Fibroblast of the conjunctiva (primary cell): ENCODE results near the gene ZFAND3.
A peak's percentile ranks its signal among the peaks of the same experiment; 100 is the strongest.
"Not testable (repeated sequence)": the region's sequence is repeated elsewhere in the genome, so short reads cannot be mapped to it uniquely, and the experiment has no call there.

ENCODE experiments used
- DNase-seq: peaks from one replicate; pipeline ENCODE4 v3.0.0-alpha.2; 2010; ENCODE audit warnings: low read depth

The ZFAND3 gene

GRCh38 chr6:37936906-37937305 lies 117.4 kb downstream of the ZFAND3 start:
- DNase-seq = no peak

- no peak for DNase-seq
Measured at GRCh38 chr6:37938909-37939308, 119.4 kb downstream of the ZFAND3 start.

- DNase-seq = peak; percentile 13
Measured at GRCh38 chr6:37940074-37940847, 120.7 kb downstream of the ZFAND3 start.

- no peak for DNase-seq
Measured at GRCh38 chr6:37941871-37942270, 122.3 kb downstream of the ZFAND3 start.

- no peak for DNase-seq
Measured at GRCh38 chr6:37942606-37943376, 123.3 kb downstream of the ZFAND3 start.

- DNase-seq = no peak
Measured at GRCh38 chr6:37943436-37944058, 124.0 kb downstream of the ZFAND3 start.

- DNase-seq = no peak
Measured at GRCh38 chr6:37946057-37946456, 126.5 kb downstream of the ZFAND3 start.

GRCh38 chr6:37947468-37947867 lies 127.9 kb downstream of the ZFAND3 start:
- DNase-seq = no peak

- DNase-seq = not testable (repeated sequence)
Measured at GRCh38 chr6:37948584-37948983, 129.1 kb downstream of the ZFAND3 start.

- no peak for DNase-seq
Measured at GRCh38 chr6:37952027-37952426, 132.5 kb downstream of the ZFAND3 start.

- no peak for DNase-seq
Measured at GRCh38 chr6:37954791-37955190, 135.3 kb downstream of the ZFAND3 start.

GRCh38 chr6:37956711-37957275 lies 137.3 kb downstream of the ZFAND3 start:
- no peak for DNase-seq

- DNase-seq = no peak
Measured at GRCh38 chr6:37959061-37959460, 139.5 kb downstream of the ZFAND3 start.

GRCh38 chr6:37960139-37960935 lies 140.8 kb downstream of the ZFAND3 start:
- no peak for DNase-seq

- DNase-seq = not testable (repeated sequence)
Measured at GRCh38 chr6:37962481-37963080, 143.1 kb downstream of the ZFAND3 start.

GRCh38 chr6:37965964-37966676 lies 146.6 kb downstream of the ZFAND3 start:
- no peak for DNase-seq

GRCh38 chr6:37966801-37967200 lies 147.3 kb downstream of the ZFAND3 start:
- no peak for DNase-seq

- no peak for DNase-seq
Measured at GRCh38 chr6:37967651-37968050, 148.1 kb downstream of the ZFAND3 start.

- DNase-seq = no peak
Measured at GRCh38 chr6:37971266-37971665, 151.7 kb downstream of the ZFAND3 start.

GRCh38 chr6:37971711-37972390 lies 152.3 kb downstream of the ZFAND3 start:
- no peak for DNase-seq
